ENCODE data around the gene MAP9. TPM values are rescaled to one million over a fixed set of nuclear protein-coding genes. Genes with fewer than 3 reads are reported as not detected.
"Not testable (repeated sequence)": the region's sequence is repeated elsewhere in the genome, so short reads cannot be mapped to it uniquely, and the experiment has no call there.

MAP9 gene
- total RNA-seq = 0.04 and 0.07 TPM in 2 replicates

DNA sequence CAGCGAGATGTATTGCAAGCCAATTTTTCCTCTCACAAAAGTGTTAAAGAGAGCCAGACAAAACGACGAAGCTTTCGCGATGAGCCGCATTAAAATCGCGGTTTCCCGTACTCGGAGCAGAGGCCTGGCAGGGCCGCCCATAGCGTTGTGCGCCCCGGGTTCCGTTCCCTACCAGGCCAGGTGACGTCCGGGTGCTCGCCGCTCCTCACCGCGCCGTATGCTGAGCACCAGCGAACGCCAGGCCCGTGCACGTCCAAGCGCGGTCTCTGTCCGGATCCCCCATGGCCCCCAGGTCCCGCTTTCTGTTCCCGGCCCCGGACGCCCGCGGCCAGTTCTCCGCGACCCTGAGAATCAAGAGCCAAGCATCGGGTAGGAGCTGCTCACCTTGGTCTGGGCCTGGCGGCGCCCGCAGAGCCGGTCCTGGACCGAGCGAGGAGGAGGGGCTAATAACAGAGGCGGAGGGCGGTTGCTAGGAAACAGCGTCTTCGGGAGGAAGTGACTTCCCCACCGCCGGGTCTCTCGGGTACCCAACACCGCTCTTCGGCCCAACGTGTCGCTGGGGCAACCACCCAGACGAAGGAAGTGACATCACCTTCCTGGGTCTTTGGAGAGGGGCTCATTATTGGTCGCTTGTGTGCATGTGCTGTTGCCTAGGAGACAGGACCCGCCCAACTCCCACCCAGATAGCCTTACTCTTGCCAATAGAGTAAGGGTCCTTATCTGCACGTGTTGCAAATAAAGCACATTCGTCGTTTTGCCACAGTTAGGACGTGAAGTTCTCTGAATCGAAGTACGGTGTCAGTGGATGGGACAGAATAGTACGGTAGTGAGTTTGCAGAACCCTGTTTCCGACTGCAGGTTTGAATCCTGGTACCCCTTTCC is at the start of gene MAP9:
TSS of gene MAP9 (minus strand) at position 579 of the 882 bp plus-strand sequence. CDS start 1,115 bp downstream, outside the sequence.
- no peak for DNase-seq (ENCODE audit: low read depth, low spot score)

GRCh38 chr4:155424778-155425177 is 48.0 kb upstream of the MAP9 start:
- DNase-seq (ENCODE audit: low read depth, low spot score) = not testable (repeated sequence)

GRCh38 chr4:155423671-155424070 is 46.9 kb upstream of the MAP9 start:
- DNase-seq (ENCODE audit: low read depth, low spot score) = no peak

DNA sequence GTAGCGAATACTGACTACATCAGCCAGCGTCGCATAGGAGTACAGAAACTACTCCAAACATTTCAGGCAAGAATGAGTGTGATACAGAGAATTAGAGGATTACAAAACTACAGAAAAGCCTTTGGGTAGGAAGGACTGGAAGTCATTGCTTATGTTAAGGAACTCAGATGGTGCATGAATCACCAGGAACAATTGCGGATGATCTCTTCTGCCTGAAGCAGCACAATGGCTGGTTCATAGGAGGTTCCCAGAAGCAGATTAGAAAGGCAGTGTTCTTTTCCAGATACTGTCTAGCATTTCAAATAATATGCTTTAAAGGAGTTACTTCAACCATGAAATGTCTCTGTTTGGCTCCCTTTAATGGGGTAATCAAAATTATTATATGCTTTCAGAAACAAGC is 42.5 kb upstream of the MAP9 start:
- DNase-seq (ENCODE audit: low read depth, low spot score) = no peak

DNA sequence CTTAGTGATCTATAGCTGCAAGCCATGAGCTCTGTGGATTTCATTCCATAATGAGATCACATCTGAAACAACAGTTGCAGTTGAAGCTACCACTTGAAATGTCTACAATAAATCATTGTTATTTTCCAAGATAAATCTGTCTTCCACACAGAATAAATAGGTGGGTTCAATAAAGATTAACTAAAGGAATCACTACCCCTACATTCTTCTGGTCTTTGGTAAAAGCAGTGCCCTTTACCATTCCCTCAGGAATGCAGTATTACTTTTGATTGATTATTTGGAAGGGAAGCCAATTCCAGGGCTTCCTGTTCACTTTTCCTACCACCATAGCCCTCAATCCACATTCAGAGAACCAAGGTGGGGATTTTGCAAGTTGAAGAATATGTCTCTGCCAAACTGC is 38.9 kb upstream of the MAP9 start:
- DNase-seq (ENCODE audit: low read depth, low spot score) = no peak

DNA sequence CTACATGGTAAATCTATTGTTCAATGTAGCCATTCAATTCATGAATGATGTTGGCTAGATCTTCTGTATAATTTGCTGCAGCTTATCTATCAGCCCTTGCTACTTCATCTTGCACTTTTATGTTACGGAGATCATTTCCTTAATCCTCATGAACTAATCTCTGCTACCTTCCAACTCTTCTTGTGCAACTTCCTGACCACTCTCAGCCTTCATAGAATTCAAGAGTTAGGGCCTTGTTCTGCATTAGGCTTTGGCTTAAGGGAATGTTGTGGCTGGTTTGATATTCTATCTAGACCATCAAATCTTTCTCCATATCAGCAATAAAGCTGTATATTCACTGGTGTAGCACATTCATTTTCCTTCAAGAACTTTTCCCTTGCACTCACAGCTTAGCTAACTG is 36.7 kb upstream of the MAP9 start:
- DNase-seq (ENCODE audit: low read depth, low spot score) = no peak

- no peak for DNase-seq (ENCODE audit: low read depth, low spot score)
Observed at GRCh38 chr4:155411546-155411945, 34.8 kb upstream of the MAP9 start.

DNA sequence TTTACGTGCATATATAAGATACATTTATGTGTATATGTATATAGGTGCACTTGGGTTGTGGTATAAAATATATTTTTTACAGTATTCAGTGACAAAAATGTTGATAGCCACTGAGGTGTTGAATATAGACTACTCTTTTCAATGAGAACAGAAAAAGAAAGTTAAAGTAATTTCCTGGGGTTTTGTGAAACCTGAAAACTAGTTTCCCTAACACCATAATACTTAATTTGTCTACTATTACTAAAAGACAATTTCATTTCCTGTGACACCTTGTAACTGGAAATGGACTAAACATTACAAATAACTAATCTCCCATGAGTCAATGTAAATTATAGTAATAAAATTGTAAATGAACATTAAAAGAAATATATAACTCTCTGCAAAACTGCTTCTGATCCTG is 32.0 kb upstream of the MAP9 start:
- DNase-seq (ENCODE audit: low read depth, low spot score) = no peak

- no peak for DNase-seq (ENCODE audit: low read depth, low spot score)
Observed at GRCh38 chr4:155407480-155407879, 30.7 kb upstream of the MAP9 start.

GRCh38 chr4:155405059-155405458 is 28.3 kb upstream of the MAP9 start:
- no peak for DNase-seq (ENCODE audit: low read depth, low spot score)

- DNase-seq (ENCODE audit: low read depth, low spot score) = no peak
Observed at GRCh38 chr4:155403886-155404285, 27.1 kb upstream of the MAP9 start.

DNA sequence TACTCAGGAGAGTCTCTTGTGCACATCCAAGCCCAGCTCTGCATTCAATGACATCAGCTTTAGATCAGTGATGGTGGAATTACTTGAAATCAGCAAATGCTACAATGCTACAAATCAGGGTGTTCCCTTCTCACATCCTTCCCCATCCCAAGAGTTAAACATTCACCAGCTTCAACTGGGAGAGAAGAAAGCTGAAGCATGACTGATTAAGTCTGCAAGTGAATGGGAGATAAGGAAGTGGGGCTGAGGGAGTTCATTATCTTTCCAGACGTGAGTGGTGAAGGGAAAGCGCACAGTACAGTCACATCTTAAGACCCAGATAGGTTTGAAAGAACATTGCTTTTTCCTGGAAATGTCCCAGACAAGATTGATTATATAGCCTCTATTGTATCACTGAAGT is 26.2 kb upstream of the MAP9 start:
- no peak for DNase-seq (ENCODE audit: low read depth, low spot score)

DNA sequence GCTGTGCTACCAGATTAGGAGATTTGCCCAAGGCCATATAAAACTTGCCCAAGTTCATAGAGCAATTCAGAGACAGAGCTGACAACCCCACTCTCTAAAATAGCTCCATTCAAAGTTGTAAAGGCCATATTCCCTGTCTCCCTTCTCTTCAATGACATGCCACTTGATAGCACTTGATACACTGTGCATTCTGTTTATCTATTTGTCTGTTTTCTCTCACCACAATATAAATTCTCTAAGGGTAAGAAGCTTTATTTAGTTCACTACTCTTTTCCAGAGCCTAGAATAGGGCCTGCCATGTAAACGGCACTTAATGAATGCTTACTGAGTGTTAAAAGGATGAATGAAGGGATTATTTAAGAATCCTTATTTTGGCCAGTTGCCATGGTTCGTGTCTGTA is 24.1 kb upstream of the MAP9 start:
- no peak for DNase-seq (ENCODE audit: low read depth, low spot score)

- no peak for DNase-seq (ENCODE audit: low read depth, low spot score)
Observed at GRCh38 chr4:155399974-155400697, 23.4 kb upstream of the MAP9 start.

GRCh38 chr4:155392481-155393184 is 15.9 kb upstream of the MAP9 start:
- no peak for DNase-seq (ENCODE audit: low read depth, low spot score)

DNA sequence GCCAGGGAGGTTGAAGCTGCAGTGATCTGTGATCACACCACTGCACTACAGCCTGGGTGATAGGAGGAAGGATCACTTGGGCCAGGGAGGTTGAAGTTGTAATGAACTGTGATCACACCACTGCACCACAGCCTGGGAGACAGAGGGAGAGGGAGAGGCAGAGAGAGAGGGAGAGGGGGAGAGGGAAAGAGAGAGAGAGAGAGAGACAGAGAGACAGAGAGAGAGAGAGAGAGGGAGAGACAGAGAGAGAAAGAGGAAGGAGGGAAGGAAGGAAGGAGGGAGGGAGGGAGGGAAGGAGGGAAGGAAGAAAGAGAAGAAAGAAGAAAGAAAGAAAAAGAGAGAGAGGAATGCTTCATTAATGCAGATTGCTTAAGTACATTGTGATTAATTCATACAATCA is 15.2 kb upstream of the MAP9 start:
- DNase-seq (ENCODE audit: low read depth, low spot score) = no peak

GRCh38 chr4:155388162-155388561 is 11.4 kb upstream of the MAP9 start:
- DNase-seq (ENCODE audit: low read depth, low spot score) = no peak

DNA sequence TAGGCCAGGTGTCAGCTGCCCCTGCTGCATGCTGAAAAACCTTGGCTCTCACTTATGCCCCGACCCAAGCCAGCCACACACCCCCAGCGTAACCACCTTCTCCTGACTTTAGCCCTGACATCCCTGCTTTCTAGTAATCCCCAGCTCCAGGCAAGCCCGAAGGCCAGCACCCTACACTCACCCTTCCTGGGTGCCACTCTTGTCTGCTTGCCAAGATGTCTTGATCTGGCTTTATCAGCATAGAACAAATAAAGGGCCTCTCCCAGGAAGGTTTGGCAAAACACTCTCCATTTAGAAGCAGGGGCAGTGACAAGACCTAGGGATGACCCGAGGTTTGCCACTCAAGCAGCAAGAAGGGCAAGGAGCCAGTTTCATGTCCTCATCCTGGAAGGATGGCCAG is 6.8 kb upstream of the MAP9 start:
- DNase-seq (ENCODE audit: low read depth, low spot score) = no peak

- no peak for DNase-seq (ENCODE audit: low read depth, low spot score)
Observed at GRCh38 chr4:155377276-155377675, 511 bp upstream of the MAP9 start.

- no peak for DNase-seq (ENCODE audit: low read depth, low spot score)
Observed at GRCh38 chr4:155371432-155372043, 5.2 kb downstream of the MAP9 start.

- no peak for DNase-seq (ENCODE audit: low read depth, low spot score)
Observed at GRCh38 chr4:155367608-155368007, 9.2 kb downstream of the MAP9 start.
